GM06990 (cell line): ENCODE data around the gene TEAD1.

ENCODE experiments used
- DNase-seq: peaks from one replicate; pipeline ENCODE4 v3.0.0-alpha.2; 2011; ENCODE audit not compliant: insufficient read length; ENCODE audit errors: extremely low read depth
- H3K27me3 ChIP-seq: replicated peaks from 2 replicates; pipeline ENCODE4 v1.6.0; 2011; ENCODE audit warnings: low read length; ENCODE audit not compliant: control insufficient read depth, insufficient read depth
- H3K36me3 ChIP-seq: 2 replicates; pipeline ENCODE4 v1.5.1; 2011; ENCODE audit warnings: low read length; ENCODE audit not compliant: control insufficient read depth, insufficient read depth
- H3K4me3 ChIP-seq: replicated peaks from 2 replicates; pipeline ENCODE4 v1.5.1; 2011; ENCODE audit warnings: low read depth, mild to moderate bottlenecking, control low read depth, low read length
- TF ChIP-seq, protein P1 (sequence below): IDR thresholded peaks from 2 replicates; pipeline ENCODE4 v1.5.1; 2011; ENCODE audit warnings: low read length, control low read depth, mild to moderate bottlenecking, inconsistent platforms; ENCODE audit not compliant: insufficient read depth, poor library complexity, severe bottlenecking

TEAD1 gene

DNA sequence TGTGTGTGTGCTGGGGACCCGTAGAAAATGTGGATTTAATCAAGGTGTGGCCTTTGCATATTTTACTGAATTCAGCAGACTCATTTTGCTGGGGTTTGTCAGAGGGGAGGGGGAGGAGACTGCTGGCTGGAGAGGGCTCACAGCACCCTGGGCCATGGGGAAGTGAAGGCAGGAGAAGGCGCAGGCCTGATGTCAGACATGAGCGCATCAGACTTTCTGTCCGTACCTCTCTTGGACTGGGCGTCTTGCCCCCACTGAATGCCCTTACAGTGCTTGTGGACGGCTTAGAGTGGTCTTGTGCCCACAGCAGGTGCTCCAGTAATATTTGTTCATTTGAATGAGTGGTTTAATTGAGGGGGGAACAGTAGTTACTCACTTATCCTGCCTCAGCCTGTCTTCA lies 75.2 kb downstream of the TEAD1 start:
- Histone ChIP-seq H3K36me3 (no peaks in the 10 kb centered on the region), H3K27me3 (no peaks in the 10 kb centered on the region), H3K4me3 (no peak overlapping the region)
- DNase-seq = no peak
- TF ChIP-seq, protein P1, sequence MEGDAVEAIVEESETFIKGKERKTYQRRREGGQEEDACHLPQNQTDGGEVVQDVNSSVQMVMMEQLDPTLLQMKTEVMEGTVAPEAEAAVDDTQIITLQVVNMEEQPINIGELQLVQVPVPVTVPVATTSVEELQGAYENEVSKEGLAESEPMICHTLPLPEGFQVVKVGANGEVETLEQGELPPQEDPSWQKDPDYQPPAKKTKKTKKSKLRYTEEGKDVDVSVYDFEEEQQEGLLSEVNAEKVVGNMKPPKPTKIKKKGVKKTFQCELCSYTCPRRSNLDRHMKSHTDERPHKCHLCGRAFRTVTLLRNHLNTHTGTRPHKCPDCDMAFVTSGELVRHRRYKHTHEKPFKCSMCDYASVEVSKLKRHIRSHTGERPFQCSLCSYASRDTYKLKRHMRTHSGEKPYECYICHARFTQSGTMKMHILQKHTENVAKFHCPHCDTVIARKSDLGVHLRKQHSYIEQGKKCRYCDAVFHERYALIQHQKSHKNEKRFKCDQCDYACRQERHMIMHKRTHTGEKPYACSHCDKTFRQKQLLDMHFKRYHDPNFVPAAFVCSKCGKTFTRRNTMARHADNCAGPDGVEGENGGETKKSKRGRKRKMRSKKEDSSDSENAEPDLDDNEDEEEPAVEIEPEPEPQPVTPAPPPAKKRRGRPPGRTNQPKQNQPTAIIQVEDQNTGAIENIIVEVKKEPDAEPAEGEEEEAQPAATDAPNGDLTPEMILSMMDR = no peak

DNA sequence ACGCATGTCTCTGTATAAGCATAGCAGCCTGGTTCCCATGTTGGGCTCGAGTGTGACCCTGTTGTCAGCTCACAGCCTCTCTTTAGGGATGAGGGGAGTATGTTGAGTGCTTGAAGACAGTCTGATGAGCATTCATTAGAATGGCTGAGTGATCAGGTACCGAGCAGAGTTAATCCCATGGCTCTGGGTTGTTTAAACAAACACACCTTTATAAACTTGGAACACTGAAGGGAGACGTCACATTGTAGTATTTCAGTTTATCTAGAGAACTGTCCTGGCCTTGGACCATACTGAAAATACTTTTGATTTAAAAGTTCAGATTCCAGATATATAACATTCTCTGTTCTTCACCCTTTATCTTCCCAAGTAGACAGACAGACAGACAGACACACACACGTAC lies 76.0 kb downstream of the TEAD1 start:
- no peak overlapping the region for H3K4me3 ChIP-seq
- TF ChIP-seq, protein P1 = no peak
- no peak for DNase-seq
- H3K27me3 ChIP-seq = no peaks in the 10 kb centered on the region
- H3K36me3 ChIP-seq = no peaks in the 10 kb centered on the region

DNA sequence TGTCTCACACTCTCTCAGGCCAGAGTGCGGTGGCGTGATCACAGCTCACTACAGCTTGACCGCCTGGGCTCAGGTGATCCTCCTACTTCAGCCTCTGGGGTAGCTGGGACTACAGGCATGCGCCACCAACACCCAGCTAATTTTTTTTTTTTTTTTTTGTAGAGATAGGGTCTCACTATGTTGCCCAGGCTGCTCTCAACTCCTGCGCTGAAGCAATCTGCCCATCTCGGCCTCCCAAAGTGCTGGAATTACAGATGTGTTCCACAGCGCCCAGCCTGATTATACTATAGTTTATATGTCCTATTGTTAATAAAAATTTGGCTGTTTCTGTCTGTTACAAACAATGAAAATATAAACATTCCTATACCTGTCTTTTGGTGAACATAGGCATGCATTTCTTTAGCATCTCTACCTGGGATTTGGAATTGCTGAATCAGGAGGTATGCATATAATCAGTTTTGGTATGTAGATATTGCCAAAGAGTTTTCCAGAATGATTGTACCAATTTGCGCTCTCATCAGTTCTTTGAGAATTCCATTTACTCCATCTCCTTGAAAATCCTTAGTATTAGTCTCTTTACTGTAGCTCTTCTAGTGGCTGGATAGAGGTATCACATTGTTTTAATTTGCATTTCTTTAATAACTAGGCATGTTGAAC lies 78.8 kb downstream of the TEAD1 start:
- Histone ChIP-seq H3K4me3 (no peak overlapping the region), H3K36me3 (no peaks in the 10 kb centered on the region), H3K27me3 (no peaks in the 10 kb centered on the region)
- DNase-seq = no peak
- TF ChIP-seq, protein P1 = no peak

DNA sequence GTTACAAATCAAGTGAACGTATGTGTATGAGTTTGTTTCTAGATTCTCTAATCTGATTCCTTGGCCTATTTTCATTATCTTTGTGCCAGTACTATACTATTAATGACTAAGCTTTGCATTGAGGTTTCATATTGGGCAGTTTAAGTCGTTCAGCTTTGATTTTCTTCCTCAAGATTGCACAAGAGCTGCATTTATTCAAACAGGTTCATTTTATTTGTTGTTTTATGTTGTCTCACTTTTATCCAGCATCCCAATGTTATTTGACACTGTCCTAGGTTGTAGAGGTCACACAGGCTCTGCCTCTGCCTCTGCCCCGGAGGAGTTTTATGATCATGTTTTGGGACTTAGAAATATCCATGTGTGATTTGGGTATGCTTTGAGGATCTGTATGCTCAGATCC lies 79.8 kb downstream of the TEAD1 start:
- TF ChIP-seq, protein P1 = no peak
- H3K36me3 ChIP-seq = no peaks in the 10 kb centered on the region
- no peak overlapping the region for H3K4me3 ChIP-seq
- no peak for DNase-seq
- no peaks in the 10 kb centered on the region for H3K27me3 ChIP-seq

DNA sequence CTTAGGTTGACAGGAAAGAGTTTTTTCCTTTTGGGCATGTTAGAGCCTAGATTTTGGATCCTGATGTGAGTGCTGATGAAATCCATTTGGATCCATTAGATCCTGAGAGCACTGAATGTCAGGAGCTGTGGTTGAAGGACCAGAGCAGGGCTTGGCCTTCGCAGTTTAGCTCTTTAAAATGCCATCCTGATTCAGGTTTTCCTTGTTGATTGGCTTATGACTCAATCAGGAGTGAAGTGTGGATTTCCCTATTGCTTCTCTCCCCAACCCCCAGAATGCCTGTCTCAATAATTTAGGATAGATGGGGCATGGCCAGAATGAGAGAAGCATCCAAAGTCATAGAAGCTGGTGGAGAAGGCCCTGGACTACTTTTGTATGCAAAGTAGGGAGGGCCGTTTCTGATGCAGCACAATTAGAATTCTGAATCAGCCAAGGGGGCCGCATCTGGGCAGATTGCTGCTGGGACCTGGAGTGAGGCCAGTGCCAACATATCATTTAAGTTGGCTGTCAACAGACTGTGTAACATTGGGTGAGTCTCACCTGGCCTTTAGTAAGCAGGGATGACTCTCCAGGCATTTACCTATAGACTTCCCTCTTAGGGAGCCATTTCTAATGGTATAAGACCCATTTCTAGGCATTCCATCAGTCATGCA lies 80.5 kb downstream of the TEAD1 start:
- Histone ChIP-seq H3K36me3 (no peaks in the 10 kb centered on the region), H3K4me3 (no peak overlapping the region), H3K27me3 (no peaks in the 10 kb centered on the region)
- TF ChIP-seq, protein P1 = no peak
- DNase-seq = no peak
